ENCODE results near the gene ADSS2.

Gene ADSS2

GRCh38 chr1:244458781-244459180 lies 7.1 kb upstream of the ADSS2 start:
- TF ChIP-seq ZNF529 (tag by site-specific recombination; IDR thresholded peaks at IDR 0.05; ENCODE audit: insufficient replicate concordance) (peak; percentile 19), ZNF624 (tag by site-specific recombination; IDR thresholded peaks at IDR 0.05) (no peak), ZNF76 (tag by site-specific recombination; IDR thresholded peaks at IDR 0.05; ENCODE audit: borderline replicate concordance, low read depth) (no peak), SETDB1 (IDR thresholded peaks at IDR 0.05; ENCODE audit: insufficient read length, low read length) (peak; percentile 73)
- H3K9me3 ChIP-seq (ENCODE audit: control insufficient read depth, insufficient read depth, low read depth, low read length) = no peaks in the 10 kb centered on the region
- no peaks in the 10 kb centered on the region for H3K4me1 ChIP-seq (ENCODE audit: control insufficient read depth, insufficient read depth, low read length)
- no peak overlapping the region for H3K4me3 ChIP-seq (ENCODE audit: low read depth, low read length)
- H3K27ac ChIP-seq (ENCODE audit: extremely low read depth, low read depth, low read length) = no peak overlapping the region
- H3K36me3 ChIP-seq (ENCODE audit: control insufficient read depth in 2 of 2, insufficient read depth in 1 of 2, low read length in 2 of 2) = no peaks in the 10 kb centered on the region
- POLR2A ChIA-PET = interaction anchor here (0.6 to 1.4 kb wide), 3 partner anchors 8 to 326 kb away, joined by 3 to 4 read pairs (median 3); no protein-coding TSS in a partner anchor
- CTCF ChIA-PET = no interaction called here

GRCh38 chr1:244456586-244456985 lies 4.9 kb upstream of the ADSS2 start:
- ChIA-PET CTCF (interaction anchor here (0.7 kb wide), 1 partner anchor 214 kb away, joined by 3 read pairs; no protein-coding TSS in a partner anchor), POLR2A (no interaction called here)
- H3K36me3 ChIP-seq (ENCODE audit: control insufficient read depth in 2 of 2, insufficient read depth in 1 of 2, low read length in 2 of 2) = no peaks in the 10 kb centered on the region
- no peak for TF ChIP-seq ZNF2 (tag by site-specific recombination; IDR thresholded peaks at IDR 0.05)
- TF ChIP-seq PRDM1 (tag by site-specific recombination; IDR thresholded peaks at IDR 0.05) = peak; percentile 52
- H3K9me3 ChIP-seq (ENCODE audit: control insufficient read depth, insufficient read depth, low read depth, low read length) = no peaks in the 10 kb centered on the region
- no peak overlapping the region for H3K27ac ChIP-seq (ENCODE audit: extremely low read depth, low read depth, low read length)
- no peak overlapping the region for H3K4me3 ChIP-seq (ENCODE audit: low read depth, low read length)
- H3K4me1 ChIP-seq (ENCODE audit: control insufficient read depth, insufficient read depth, low read length) = no peaks in the 10 kb centered on the region

GRCh38 chr1:244454412-244454811 lies 2.7 kb upstream of the ADSS2 start:
- no peak overlapping the region for H3K4me3 ChIP-seq (ENCODE audit: low read depth, low read length)
- H3K9me3 ChIP-seq (ENCODE audit: control insufficient read depth, insufficient read depth, low read depth, low read length) = no peaks in the 10 kb centered on the region
- peaks cover 0 to 6% of the 10 kb centered on the region in 2 experiments; a peak in 1 of 3 replicates for H3K36me3 ChIP-seq (ENCODE audit: control insufficient read depth in 2 of 2, insufficient read depth in 1 of 2, low read length in 2 of 2)
- TF ChIP-seq ZNF670 (tag by site-specific recombination; IDR thresholded peaks at IDR 0.05; ENCODE audit: low read depth) (no peak), ZBTB11 (tag by site-specific recombination; conservative IDR thresholded peaks at IDR 0.05; ENCODE audit: low read depth) (peak; percentile 44; the same call in 1 of the 2 replicates)
- ChIA-PET POLR2A (no interaction called here), CTCF (no interaction called here)
- H3K4me1 ChIP-seq (ENCODE audit: control insufficient read depth, insufficient read depth, low read length) = peaks cover 10% of the 10 kb centered on the region
- H3K27ac ChIP-seq (ENCODE audit: extremely low read depth, low read depth, low read length) = no peak overlapping the region

GRCh38 chr1:244451951-244452795 lies 464 bp upstream of the ADSS2 start:
- Histone ChIP-seq H3K36me3 (ENCODE audit: control insufficient read depth in 2 of 2, insufficient read depth in 1 of 2, low read length in 2 of 2) (peaks cover 0 to 8% of the 10 kb centered on the region in 2 experiments; a peak in 1 of 3 replicates), H3K4me3 (ENCODE audit: low read depth, low read length) (peak overlapping the region; percentile 76), H3K4me1 (ENCODE audit: control insufficient read depth, insufficient read depth, low read length) (peaks cover 31% of the 10 kb centered on the region), H3K27ac (ENCODE audit: extremely low read depth, low read depth, low read length) (peak overlapping the region; percentile 25), H3K9me3 (ENCODE audit: control insufficient read depth, insufficient read depth, low read depth, low read length) (no peaks in the 10 kb centered on the region)
- POLR2A ChIA-PET = interaction anchor here (1.6 kb wide), 1 partner anchor 382 kb away, joined by 4 read pairs; no protein-coding TSS in a partner anchor
- CTCF ChIA-PET = interaction anchor here (0.5 kb wide), 2 partner anchors 129 to 1822 kb away, joined by 3 read pairs; no protein-coding TSS in a partner anchor
- TF ChIP-seq ZNF791 (tag by site-specific recombination; IDR thresholded peaks at IDR 0.05) = no peak
- TF ChIP-seq ZNF10 (tag by site-specific recombination; IDR thresholded peaks at IDR 0.05) = no peak
- no peak for TF ChIP-seq ZNF239 (tag by site-specific recombination; IDR thresholded peaks at IDR 0.05)
- TF ChIP-seq ZNF639 (tag by site-specific recombination; IDR thresholded peaks at IDR 0.05) = 0 out of 2 replicates have a peak, but pooled peaks have one; percentile 22
- peak; percentile 57; the same call in 1 of the 2 replicates for TF ChIP-seq ZNF394 (tag by site-specific recombination; IDR thresholded peaks at IDR 0.05; ENCODE audit: borderline replicate concordance)
- TF ChIP-seq ZSCAN23 (tag by site-specific recombination; IDR thresholded peaks at IDR 0.05) = no peak
- TF ChIP-seq ZNF174 (tag by site-specific recombination; IDR thresholded peaks at IDR 0.05) = no peak
- 0 out of 2 replicates have a peak, but pooled peaks have one; percentile 28 for TF ChIP-seq ZBTB8A (tag by site-specific recombination; IDR thresholded peaks at IDR 0.05)
- TF ChIP-seq ZNF23 (tag by site-specific recombination; IDR thresholded peaks at IDR 0.05; ENCODE audit: borderline replicate concordance) = no peak
- TF ChIP-seq ZNF214 (tag by site-specific recombination; IDR thresholded peaks at IDR 0.05; ENCODE audit: borderline replicate concordance) = peak; percentile 56; the same call in 1 of the 2 replicates
- TF ChIP-seq ZFP41 (tag by site-specific recombination; IDR thresholded peaks at IDR 0.05; ENCODE audit: borderline replicate concordance) = no peak
- peak; percentile 35 for TF ChIP-seq YY1 (tag by site-specific recombination; IDR thresholded peaks at IDR 0.05)
